GM21423 (cell line): ENCODE measurements around the gene NHP2.
A peak's percentile ranks its signal among the peaks of the same experiment; 100 is the strongest.
"Not testable (repeated sequence)": the region's sequence is repeated elsewhere in the genome, so short reads cannot be mapped to it uniquely, and the experiment has no call there.

ENCODE experiments used
- ATAC-seq: cut with Tn5 transposase; IDR thresholded peaks from one replicate; pipeline ENCODE4 v1.9.1; 2021; ENCODE audit warnings: mild to moderate bottlenecking, moderate library complexity; ENCODE audit not compliant: unreplicated experiment

Gene NHP2

GRCh38 chr5:178131446-178131996 lies 22.2 kb downstream of the NHP2 start:
- no peak for ATAC-seq

GRCh38 chr5:178130576-178131445 lies 22.9 kb downstream of the NHP2 start, which contains the start of gene RMND5B:
Gene RMND5B (plus strand): TSS chr5:178131014. CDS start chr5:178138120, 7,106 bp downstream.
- peak; percentile 89 for ATAC-seq

- not testable (repeated sequence) for ATAC-seq
Observed at GRCh38 chr5:178130234-178130575, 23.5 kb downstream of the NHP2 start.

DNA sequence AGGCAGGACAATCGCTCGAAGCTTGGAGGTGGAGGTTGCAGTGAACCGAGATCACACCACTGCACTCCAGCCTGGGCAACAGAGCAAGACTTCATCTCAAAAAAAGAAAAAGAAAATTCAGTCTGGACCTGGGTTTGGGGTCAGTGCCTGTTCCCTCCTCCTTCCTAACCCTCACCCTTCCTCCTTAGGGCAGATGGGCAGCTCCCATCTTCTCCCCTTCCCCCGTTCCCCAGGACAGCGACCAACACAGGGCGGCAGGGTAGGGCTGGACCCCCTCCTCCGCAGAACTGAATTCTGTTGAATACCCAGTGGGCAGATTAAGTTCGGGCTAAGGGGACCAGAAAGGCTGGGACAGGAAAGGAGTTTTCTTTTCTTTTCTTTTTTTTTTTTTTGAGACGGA lies 24.4 kb downstream of the NHP2 start:
- no peak for ATAC-seq

DNA sequence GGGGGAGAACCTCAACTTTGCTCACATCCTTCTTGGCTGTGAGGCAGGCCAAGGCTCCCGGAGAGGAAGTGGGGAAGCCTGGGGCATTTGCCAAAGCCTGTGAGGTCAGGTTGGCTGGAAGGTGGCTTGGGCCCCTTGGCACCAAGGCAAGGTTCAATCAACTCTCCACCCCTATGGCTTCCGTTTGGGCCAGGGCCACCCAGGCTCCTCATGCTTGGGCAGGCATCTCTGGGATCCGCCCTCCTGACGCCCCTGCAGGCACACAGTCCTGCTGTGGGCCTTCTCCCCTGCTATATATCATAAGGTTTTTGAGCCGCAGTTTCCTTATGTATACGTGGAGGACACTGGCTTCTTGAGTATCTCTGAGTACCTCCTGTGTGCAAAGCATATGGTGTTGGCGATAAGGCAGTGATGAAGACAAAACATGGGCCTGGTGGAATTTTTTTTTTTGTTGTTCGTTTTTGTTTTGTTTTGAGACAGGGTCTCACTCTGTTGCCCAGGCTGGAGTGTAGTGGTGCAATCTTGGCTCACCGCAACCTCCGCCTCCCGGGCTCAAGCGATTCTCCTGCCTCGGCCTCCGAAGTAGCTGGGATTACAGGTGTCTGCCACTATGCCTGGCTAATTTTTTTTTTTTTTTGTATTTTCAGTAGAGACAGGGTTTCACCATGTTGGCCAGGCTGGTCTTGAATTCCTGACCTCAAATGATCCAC lies 26.2 kb downstream of the NHP2 start:
- ATAC-seq, result not testable (repeated sequence)

DNA sequence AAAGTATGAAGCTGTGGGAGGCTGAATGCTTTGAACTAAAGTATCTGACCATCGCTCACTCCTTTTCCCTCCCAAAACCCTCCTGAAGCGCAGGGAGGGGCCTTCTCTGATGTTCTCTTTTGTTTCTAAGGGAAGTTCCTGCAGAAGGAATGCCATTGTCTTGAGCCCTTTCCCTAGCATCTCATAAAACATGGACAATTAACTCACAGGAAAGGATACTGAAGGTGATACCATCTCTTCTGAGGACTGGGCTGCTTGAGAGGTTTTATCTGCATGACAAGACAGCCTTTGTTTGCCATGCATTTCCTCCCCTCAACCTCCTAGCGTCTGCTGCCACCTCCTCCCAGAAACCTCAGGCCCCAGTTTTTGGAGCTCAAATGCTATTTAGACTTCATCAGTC lies 27.1 kb downstream of the NHP2 start:
- no peak for ATAC-seq

DNA sequence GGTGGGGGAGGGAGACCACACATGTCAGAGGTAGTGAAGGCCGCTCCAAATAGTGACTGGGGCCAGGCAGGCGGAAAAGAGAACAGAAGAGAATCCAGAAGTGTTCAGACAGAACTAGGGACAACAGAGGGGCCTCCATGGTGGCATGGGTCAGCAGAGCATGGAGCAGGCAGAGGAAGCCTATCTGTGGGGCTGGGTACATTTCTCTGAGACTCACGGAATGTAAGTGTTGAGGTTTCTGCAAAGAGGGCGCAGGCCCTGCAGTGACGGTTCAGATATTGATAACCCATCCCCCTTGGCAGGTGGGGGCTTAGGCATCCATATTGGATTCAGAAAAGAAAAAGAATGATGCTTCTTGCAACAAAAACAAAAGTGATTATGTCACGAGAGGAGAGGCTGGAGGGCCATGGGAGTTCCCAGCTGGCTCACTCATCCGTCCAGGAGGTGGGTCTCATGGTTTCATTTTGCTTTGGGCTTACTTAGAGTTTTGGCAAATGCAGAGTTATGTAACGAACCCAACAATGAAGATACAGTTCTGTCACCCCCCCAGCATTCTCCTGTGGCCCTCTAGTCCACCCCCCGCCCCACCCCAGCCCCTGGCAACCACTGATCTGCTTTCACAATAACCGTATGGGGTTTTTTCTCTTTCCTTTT lies 28.3 kb downstream of the NHP2 start:
- no peak for ATAC-seq

- ATAC-seq, result no peak
Observed at GRCh38 chr5:178123966-178124925, 29.4 kb downstream of the NHP2 start.

DNA sequence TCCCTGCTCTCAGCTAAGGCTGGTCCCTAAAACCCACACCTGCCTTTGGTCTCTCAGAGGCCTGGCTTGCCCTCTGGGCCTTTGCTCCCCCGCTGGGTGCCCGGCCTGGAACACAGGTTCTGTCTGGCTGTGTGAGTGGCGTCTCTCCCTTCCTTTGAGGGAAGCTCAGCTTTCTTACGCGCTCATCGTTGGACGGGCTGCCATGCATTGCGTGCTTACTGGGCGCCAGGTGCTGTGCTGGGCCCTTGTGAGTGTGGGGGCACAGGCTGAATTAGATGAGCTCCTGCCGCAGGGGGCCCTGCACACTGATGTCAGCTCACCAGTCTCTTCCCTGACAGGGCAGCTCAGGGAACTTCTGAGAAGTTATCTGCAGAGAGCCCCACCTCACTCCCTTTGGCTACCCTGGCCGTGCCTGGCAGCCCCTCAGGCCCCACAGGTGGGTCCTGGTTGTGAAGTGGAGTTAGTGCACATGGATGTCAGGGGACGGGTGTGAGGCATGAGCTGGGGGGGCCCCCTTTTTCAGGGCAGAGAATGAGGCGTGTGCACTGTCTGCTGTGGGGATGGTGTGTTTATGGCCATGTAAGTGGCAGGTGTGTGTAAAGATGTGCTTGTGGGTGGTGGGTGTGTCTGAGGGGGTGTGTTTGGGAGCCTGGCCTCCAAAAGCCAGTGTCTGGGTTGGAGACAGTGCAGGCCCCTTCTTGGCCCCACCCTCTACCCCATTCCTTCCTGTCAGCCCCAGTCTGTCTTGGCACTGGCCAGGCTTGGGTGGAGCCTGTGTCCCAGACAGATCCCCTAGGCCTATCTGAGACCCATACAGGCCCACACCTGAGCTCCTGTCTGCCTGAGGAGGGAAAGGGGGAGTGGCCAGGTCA lies 30.4 kb downstream of the NHP2 start:
- ATAC-seq, result no peak

DNA sequence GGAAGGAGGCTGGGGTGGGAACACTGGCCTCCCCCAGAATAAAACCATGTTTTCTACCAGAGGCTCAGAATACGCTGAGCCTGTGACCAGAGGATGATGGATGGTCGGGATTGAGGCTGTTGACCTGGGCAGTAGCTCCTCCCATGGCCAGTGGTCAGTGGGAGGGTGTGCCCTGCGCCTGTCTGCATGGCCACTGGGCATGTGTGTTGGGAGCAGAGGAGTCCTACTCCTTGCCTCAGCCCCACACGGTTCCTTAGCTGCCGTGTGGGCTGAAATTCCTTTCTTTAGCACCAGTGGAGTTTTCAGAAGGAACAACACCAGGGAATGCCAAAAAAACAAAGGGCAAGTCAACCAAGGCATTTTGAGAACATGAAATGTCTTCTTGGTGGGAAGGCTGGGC lies 31.3 kb downstream of the NHP2 start:
- no peak for ATAC-seq

DNA sequence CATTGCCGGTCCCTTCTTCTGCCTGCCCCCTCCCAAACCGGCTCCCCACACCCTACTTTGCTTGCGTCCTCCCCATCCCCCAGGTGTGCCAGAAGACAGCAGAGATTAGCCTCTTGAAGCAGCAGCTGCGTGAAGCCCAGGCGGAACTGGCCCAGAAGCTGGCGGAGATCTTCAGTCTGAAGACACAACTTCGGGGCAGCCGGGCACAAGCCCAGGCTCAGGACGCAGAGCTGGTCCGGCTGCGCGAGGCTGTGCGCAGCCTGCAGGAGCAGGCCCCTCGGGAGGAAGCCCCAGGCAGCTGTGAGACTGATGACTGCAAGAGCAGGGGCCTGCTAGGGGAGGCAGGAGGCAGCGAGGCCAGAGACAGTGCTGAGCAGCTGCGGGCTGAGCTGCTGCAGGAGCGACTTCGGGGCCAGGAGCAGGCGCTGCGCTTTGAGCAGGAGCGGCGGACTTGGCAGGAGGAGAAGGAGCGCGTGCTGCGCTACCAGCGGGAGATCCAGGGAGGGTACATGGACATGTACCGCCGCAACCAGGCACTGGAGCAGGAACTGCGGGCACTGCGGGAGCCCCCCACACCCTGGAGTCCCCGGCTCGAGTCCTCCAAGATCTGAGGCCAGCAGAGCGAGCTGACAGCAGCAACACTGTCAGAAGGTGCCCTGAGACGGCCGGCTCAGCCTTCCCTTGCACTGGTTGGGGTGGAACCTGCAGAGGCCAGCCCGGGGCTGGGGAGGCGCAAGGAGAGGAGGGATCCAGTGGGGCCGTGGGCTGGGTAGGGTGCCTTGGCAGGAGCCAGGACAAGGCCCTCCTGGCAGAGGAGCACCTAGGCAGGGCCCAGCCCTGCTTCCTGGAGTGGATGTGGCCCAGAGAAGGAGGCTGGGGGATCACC lies 32.1 kb downstream of the NHP2 start:
- no peak for ATAC-seq

DNA sequence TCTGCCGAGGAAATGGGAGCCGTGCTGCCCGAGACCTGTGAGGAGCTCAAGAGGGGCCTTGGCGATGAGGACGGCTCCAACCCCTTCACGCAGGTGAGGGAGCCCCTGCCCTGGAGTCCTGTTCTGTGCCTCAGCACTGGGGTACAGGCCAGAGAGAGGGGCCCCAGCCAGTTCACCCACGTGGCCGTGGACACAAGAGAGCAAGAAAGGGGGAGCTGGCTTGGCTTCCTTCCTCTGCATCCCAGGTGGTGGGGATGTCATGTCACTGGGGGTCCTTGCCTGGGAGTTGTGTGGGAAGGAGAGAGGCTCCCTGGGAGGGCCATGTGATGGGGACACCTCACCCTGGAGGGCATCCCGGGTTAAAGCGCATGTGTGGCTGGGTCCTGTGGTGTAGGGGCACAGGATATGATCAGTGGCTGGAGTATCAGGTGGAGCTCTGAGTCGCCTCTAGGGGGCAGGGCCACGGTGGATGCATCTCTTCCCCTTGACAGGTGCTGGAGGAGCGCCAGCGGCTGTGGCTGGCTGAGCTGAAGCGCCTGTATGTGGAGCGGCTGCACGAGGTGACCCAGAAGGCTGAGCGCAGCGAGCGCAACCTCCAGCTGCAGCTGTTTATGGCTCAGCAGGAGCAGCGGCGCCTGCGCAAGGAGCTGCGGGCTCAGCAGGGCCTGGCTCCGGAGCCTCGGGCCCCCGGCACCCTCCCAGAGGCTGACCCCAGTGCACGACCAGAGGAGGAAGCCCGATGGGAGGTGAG lies 32.9 kb downstream of the NHP2 start:
- ATAC-seq, result peak; percentile 71

DNA sequence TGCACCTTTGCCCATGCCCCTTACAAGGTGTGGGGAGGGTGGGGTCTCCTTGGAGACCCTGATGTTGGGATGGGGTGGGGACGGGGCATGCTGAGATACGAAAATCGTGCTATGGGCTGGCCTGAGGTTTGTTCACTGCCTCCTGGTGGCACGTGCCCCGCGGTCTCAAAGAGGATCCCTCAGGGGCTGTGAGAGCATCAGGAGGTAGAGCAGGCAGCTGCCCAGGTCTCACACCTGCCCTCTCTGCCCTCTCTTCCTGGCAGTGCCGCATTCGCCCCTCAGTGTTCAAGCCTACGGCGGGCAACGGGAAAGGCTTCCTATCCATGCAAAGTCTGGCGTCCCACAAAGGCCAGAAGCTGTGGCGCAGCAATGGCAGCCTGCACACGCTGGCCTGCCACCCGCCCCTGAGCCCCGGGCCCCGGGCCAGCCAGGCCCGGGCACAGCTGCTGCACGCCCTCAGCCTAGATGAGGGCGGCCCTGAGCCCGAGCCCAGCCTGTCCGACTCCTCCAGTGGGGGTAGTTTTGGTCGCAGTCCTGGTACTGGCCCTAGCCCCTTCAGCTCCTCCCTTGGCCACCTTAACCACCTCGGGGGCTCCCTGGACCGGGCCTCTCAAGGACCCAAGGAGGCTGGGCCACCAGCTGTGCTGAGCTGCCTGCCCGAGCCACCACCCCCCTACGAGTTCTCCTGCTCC lies 33.6 kb downstream of the NHP2 start:
- ATAC-seq, result no peak

DNA sequence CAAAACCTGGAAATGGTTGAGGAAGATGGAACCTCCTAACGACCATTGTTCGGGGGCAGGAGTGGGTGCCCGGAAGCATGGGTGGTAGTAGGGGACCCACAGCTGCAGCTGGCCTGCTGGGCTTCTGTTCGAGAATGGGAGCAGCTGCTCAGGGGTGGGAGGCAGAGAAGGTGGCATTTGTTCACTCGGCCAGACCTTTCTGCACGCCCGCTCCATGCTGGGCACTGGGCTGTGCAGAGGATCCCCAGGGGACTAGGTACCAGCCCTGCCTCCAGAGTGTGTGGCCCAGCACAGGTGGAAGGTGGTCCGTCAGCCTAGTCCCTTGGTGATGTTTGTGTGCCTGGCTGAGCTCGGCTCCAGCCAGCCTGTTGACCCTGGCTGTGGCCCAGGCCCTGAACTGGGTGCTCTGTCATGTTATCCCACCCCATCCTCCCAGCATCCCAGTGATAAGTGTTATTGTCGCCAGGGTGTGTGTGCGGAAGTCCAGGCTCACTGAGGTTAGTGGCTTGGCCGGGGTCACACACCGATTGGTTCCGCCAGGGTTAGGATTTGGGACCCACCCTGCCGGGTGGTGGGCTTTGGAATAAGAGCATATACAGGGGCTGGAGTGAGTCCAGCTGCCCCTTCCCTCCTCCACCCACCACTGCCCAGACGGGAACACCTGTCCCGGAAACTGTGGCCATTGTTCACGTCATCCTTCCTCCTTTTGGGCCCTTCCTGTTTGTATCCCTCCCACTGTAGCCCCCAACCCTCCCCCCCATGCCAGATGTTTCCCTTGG lies 35.6 kb downstream of the NHP2 start:
- no peak for ATAC-seq

GRCh38 chr5:178116143-178116885 lies 37.4 kb downstream of the NHP2 start:
- peak; percentile 32 for ATAC-seq

- ATAC-seq, result no peak
Observed at GRCh38 chr5:178115814-178116142, 37.9 kb downstream of the NHP2 start.
